ENCODE measurements around the gene MOGAT2. TPM values are rescaled to one million over a fixed set of nuclear protein-coding genes. Genes with fewer than 3 reads are reported as not detected.
A peak's percentile ranks its signal among the peaks of the same experiment; 100 is the strongest.

Gene MOGAT2
- total RNA-seq, 1 experiment from 2014 or later = 0.39 TPM

GRCh38 chr11:75706260-75706729 is 11.3 kb upstream of the MOGAT2 start:
- H3K27me3 Mint-ChIP-seq (ENCODE audit: insufficient read depth, unreplicated experiment) = no peaks in the 10 kb centered on the region
- BruUV-seq (replicated peaks) = no TSS peak
- no peaks in the 10 kb centered on the region for H3K4me1 ChIP-seq
- peaks cover 6% of the 10 kb centered on the region for H3K36me3 Mint-ChIP-seq (ENCODE audit: insufficient read depth, unreplicated experiment)
- ChIA-PET CTCF (interaction anchor here (0.6 to 1.4 kb wide), 11 partner anchors 8 to 1427 kb away, joined by 3 to 9 read pairs (median 4); partner anchors contain the start of gene DGAT2), POLR2A (no interaction called here)
- H3K9me3 Mint-ChIP-seq (ENCODE audit: unreplicated experiment) = peaks cover 35% of the 10 kb centered on the region
- H3K27ac Mint-ChIP-seq (ENCODE audit: unreplicated experiment) = no peak overlapping the region
- H3K9me3 ChIP-seq = peaks cover 23% of the 10 kb centered on the region
- H3K4me3 ChIP-seq (ENCODE audit: low read depth, low read length) = no peak overlapping the region
- no peaks in the 10 kb centered on the region for H3K36me3 ChIP-seq (ENCODE audit: control insufficient read depth, insufficient read depth, low read length)
- H3K4me3 Mint-ChIP-seq (ENCODE audit: unreplicated experiment) = no peak overlapping the region
- peak; percentile 67 for DNase-seq
- intact Hi-C loops (cut with micrococcal nuclease; ENCODE audit: unreplicated experiment) = no loop called here
- peak; percentile 91 to 98 for TF ChIP-seq CTCF (IDR thresholded peaks at IDR 0.05; ENCODE audit: insufficient read depth in 1 of 2, low read depth in 1 of 2, low read length in 1 of 2, severe bottlenecking in 1 of 2, unreplicated experiment in 1 of 2)
- peaks cover 20% of the 10 kb centered on the region for H3K4me1 Mint-ChIP-seq (ENCODE audit: low read depth, unreplicated experiment)
- H3K27me3 ChIP-seq (replicated peaks; ENCODE audit: control insufficient read depth, insufficient read depth, low read length) = no peaks in the 10 kb centered on the region

GRCh38 chr11:75714211-75714610 is 3.4 kb upstream of the MOGAT2 start:
- Histone ChIP-seq H3K36me3 (ENCODE audit: control insufficient read depth, insufficient read depth, low read length) (no peaks in the 10 kb centered on the region), H3K4me1 (peaks cover 9% of the 10 kb centered on the region; the same call in 1 of the 2 replicates), H3K27me3 (replicated peaks; ENCODE audit: control insufficient read depth, insufficient read depth, low read length) (no peaks in the 10 kb centered on the region), H3K9me3 (no peaks in the 10 kb centered on the region), H3K4me3 (ENCODE audit: low read depth, low read length) (no peak overlapping the region)
- ChIA-PET CTCF (interaction anchor here (0.6 to 1.2 kb wide), 2 partner anchors 9 to 82 kb away, joined by 4 read pairs; no protein-coding TSS in a partner anchor), POLR2A (no interaction called here)
- intact Hi-C loops (cut with micrococcal nuclease; ENCODE audit: unreplicated experiment) = no loop called here
- Mint-ChIP-seq H3K4me3 (ENCODE audit: unreplicated experiment) (no peak overlapping the region), H3K27ac (ENCODE audit: unreplicated experiment) (no peak overlapping the region), H3K4me1 (ENCODE audit: low read depth, unreplicated experiment) (peaks cover 14% of the 10 kb centered on the region), H3K9me3 (ENCODE audit: unreplicated experiment) (no peaks in the 10 kb centered on the region), H3K36me3 (ENCODE audit: insufficient read depth, unreplicated experiment) (no peaks in the 10 kb centered on the region), H3K27me3 (ENCODE audit: insufficient read depth, unreplicated experiment) (no peaks in the 10 kb centered on the region)
- no peak for TF ChIP-seq CTCF (IDR thresholded peaks at IDR 0.05; ENCODE audit: insufficient read depth in 1 of 2, low read depth in 1 of 2, low read length in 1 of 2, severe bottlenecking in 1 of 2, unreplicated experiment in 1 of 2)
- BruUV-seq (replicated peaks) = no TSS peak
- no peak for DNase-seq

- no peaks in the 10 kb centered on the region for H3K36me3 ChIP-seq (ENCODE audit: control insufficient read depth, insufficient read depth, low read length)
- no peak for TF ChIP-seq CTCF (IDR thresholded peaks at IDR 0.05; ENCODE audit: insufficient read depth in 1 of 2, low read depth in 1 of 2, low read length in 1 of 2, severe bottlenecking in 1 of 2, unreplicated experiment in 1 of 2)
- H3K4me3 ChIP-seq (ENCODE audit: low read depth, low read length) = no peak overlapping the region
- H3K9me3 ChIP-seq = no peaks in the 10 kb centered on the region
- no peak for DNase-seq
- Mint-ChIP-seq H3K36me3 (ENCODE audit: insufficient read depth, unreplicated experiment) (no peaks in the 10 kb centered on the region), H3K27ac (ENCODE audit: unreplicated experiment) (no peak overlapping the region), H3K27me3 (ENCODE audit: insufficient read depth, unreplicated experiment) (no peaks in the 10 kb centered on the region), H3K9me3 (ENCODE audit: unreplicated experiment) (no peaks in the 10 kb centered on the region), H3K4me1 (ENCODE audit: low read depth, unreplicated experiment) (peaks cover 18% of the 10 kb centered on the region), H3K4me3 (ENCODE audit: unreplicated experiment) (no peak overlapping the region)
- intact Hi-C loops (cut with micrococcal nuclease; ENCODE audit: unreplicated experiment) = no loop called here
- no peaks in the 10 kb centered on the region for H3K27me3 ChIP-seq (replicated peaks; ENCODE audit: control insufficient read depth, insufficient read depth, low read length)
- CTCF ChIA-PET = no interaction called here
- peaks cover 9% of the 10 kb centered on the region; the same call in 1 of the 2 replicates for H3K4me1 ChIP-seq
- POLR2A ChIA-PET = no interaction called here
- no TSS peak for BruUV-seq (replicated peaks)
Measured at GRCh38 chr11:75715688-75716087, 1.9 kb upstream of the MOGAT2 start.
